ENCODE results near the gene PRKD3.

The PRKD3 gene

GRCh38 chr2:37338933-37339332 lies 14.3 kb upstream of the PRKD3 start:
- DNase-seq (ENCODE audit: low spot score) (no peak), ATAC-seq (ENCODE audit: low read depth) (no peak)
- Histone ChIP-seq H3K27ac (ENCODE audit: poor library complexity, severe bottlenecking) (no peak overlapping the region), H3K4me3 (ENCODE audit: severe bottlenecking) (no peak overlapping the region), H3K27me3 (ENCODE audit: insufficient read depth, poor library complexity, severe bottlenecking) (no peaks in the 10 kb centered on the region), H3K9me3 (ENCODE audit: severe bottlenecking) (no peaks in the 10 kb centered on the region), H3K4me1 (ENCODE audit: insufficient read depth, poor library complexity, severe bottlenecking) (no peaks in the 10 kb centered on the region), H3K36me3 (ENCODE audit: low read depth) (no peaks in the 10 kb centered on the region)
- no peak for TF ChIP-seq CTCF (IDR thresholded peaks at IDR 0.05; ENCODE audit: poor library complexity, severe bottlenecking)

- no peak overlapping the region for H3K27ac ChIP-seq (ENCODE audit: poor library complexity, severe bottlenecking)
- no peak for TF ChIP-seq CTCF (IDR thresholded peaks at IDR 0.05; ENCODE audit: poor library complexity, severe bottlenecking)
- H3K4me3 ChIP-seq (ENCODE audit: severe bottlenecking), result no peak overlapping the region
- DNase-seq (ENCODE audit: low spot score), result no peak
- H3K27me3 ChIP-seq (ENCODE audit: insufficient read depth, poor library complexity, severe bottlenecking), result no peaks in the 10 kb centered on the region
- H3K9me3 ChIP-seq (ENCODE audit: severe bottlenecking), result no peaks in the 10 kb centered on the region
- no peak for ATAC-seq (ENCODE audit: low read depth)
- no peaks in the 10 kb centered on the region for H3K36me3 ChIP-seq (ENCODE audit: low read depth)
- H3K4me1 ChIP-seq (ENCODE audit: insufficient read depth, poor library complexity, severe bottlenecking), result no peaks in the 10 kb centered on the region
Measured at GRCh38 chr2:37337620-37338280, 13.1 kb upstream of the PRKD3 start.

GRCh38 chr2:37335604-37336003 lies 11.0 kb upstream of the PRKD3 start:
- no peaks in the 10 kb centered on the region for H3K4me1 ChIP-seq (ENCODE audit: insufficient read depth, poor library complexity, severe bottlenecking)
- H3K27ac ChIP-seq (ENCODE audit: poor library complexity, severe bottlenecking), result no peak overlapping the region
- no peaks in the 10 kb centered on the region for H3K9me3 ChIP-seq (ENCODE audit: severe bottlenecking)
- no peak for TF ChIP-seq CTCF (IDR thresholded peaks at IDR 0.05; ENCODE audit: poor library complexity, severe bottlenecking)
- DNase-seq (ENCODE audit: low spot score), result no peak
- no peaks in the 10 kb centered on the region for H3K36me3 ChIP-seq (ENCODE audit: low read depth)
- ATAC-seq (ENCODE audit: low read depth), result no peak
- H3K27me3 ChIP-seq (ENCODE audit: insufficient read depth, poor library complexity, severe bottlenecking), result no peaks in the 10 kb centered on the region
- no peak overlapping the region for H3K4me3 ChIP-seq (ENCODE audit: severe bottlenecking)

- Histone ChIP-seq H3K27ac (ENCODE audit: poor library complexity, severe bottlenecking) (no peak overlapping the region), H3K27me3 (ENCODE audit: insufficient read depth, poor library complexity, severe bottlenecking) (no peaks in the 10 kb centered on the region), H3K9me3 (ENCODE audit: severe bottlenecking) (no peaks in the 10 kb centered on the region), H3K36me3 (ENCODE audit: low read depth) (no peaks in the 10 kb centered on the region), H3K4me3 (ENCODE audit: severe bottlenecking) (no peak overlapping the region), H3K4me1 (ENCODE audit: insufficient read depth, poor library complexity, severe bottlenecking) (no peaks in the 10 kb centered on the region)
- no peak for ATAC-seq (ENCODE audit: low read depth)
- TF ChIP-seq CTCF (IDR thresholded peaks at IDR 0.05; ENCODE audit: poor library complexity, severe bottlenecking), result no peak
- no peak for DNase-seq (ENCODE audit: low spot score)
Measured at GRCh38 chr2:37333256-37333655, 8.6 kb upstream of the PRKD3 start.

GRCh38 chr2:37332560-37332959 lies 7.9 kb upstream of the PRKD3 start:
- Histone ChIP-seq H3K27ac (ENCODE audit: poor library complexity, severe bottlenecking) (no peak overlapping the region), H3K4me1 (ENCODE audit: insufficient read depth, poor library complexity, severe bottlenecking) (no peaks in the 10 kb centered on the region), H3K36me3 (ENCODE audit: low read depth) (no peaks in the 10 kb centered on the region), H3K27me3 (ENCODE audit: insufficient read depth, poor library complexity, severe bottlenecking) (no peaks in the 10 kb centered on the region), H3K9me3 (ENCODE audit: severe bottlenecking) (no peaks in the 10 kb centered on the region), H3K4me3 (ENCODE audit: severe bottlenecking) (no peak overlapping the region)
- TF ChIP-seq CTCF (IDR thresholded peaks at IDR 0.05; ENCODE audit: poor library complexity, severe bottlenecking), result no peak
- ATAC-seq (ENCODE audit: low read depth) (no peak), DNase-seq (ENCODE audit: low spot score) (no peak)

All from RWPE2 (cell line).